Endothelial cell of umbilical vein (primary cell): ENCODE data around the gene PEMT. TPM values are rescaled to one million over a fixed set of nuclear protein-coding genes. Genes with fewer than 3 reads are reported as not detected.

Source experiments
- BruUV-seq: library from RNA; stranded (reverse); fragments of 400-500 nt; replicated peaks from 2 replicates; lab custom pipeline; 2021; lab: Mats Ljungman, UMichigan
- CTCF ChIA-PET: fragments of 300-600, 350-600 bp; sonication (Branson Sonifier 250); formaldehyde crosslinking; loops from one replicate; lab custom pipeline; 2021; ENCODE audit warnings: antibody characterized with exemption, inconsistent platforms; lab: Charles Lee
- POLR2A ChIA-PET: fragments of 300-600, 350-600 bp; sonication (Branson Sonifier 250); formaldehyde crosslinking; loops from one replicate; lab custom pipeline; 2021; ENCODE audit warnings: antibody characterized with exemption, inconsistent platforms; lab: Charles Lee
- DNase-seq: peaks from one replicate; pipeline ENCODE4 v3.0.0-alpha.2; 2011; ENCODE audit warnings: low read depth, low spot score
- FAIRE-seq: peaks from 2 replicates; lab custom pipeline; 2011; peaks lifted over from hg19 to GRCh38; lab: Jason Lieb, UNC
- H2AFZ ChIP-seq: 2 replicates; pipeline ENCODE4 v1.6.0; 2012; ENCODE audit warnings: low read depth, low read length, control low read depth, inconsistent platforms
- H3K27ac ChIP-seq: 2 replicates; pipeline ENCODE4 v1.5.1; 2011; ENCODE audit warnings: low read depth, mild to moderate bottlenecking, control low read depth, low read length, moderate library complexity; ENCODE audit not compliant: insufficient read depth
- H3K27me3 ChIP-seq, 2 experiments: 2 replicates each; pipeline versions ENCODE4 v1.6.0 to v1.6.1; 2011; ENCODE audit warnings: low read length in 2 of 2, mixed read lengths in 1 of 2; ENCODE audit not compliant: control insufficient read depth in 2 of 2, insufficient read depth in 2 of 2
- H3K36me3 ChIP-seq, 2 experiments: 2 replicates in 1 of 2; 3 replicates in 1 of 2; pipeline ENCODE4 v1.5.1; 2011; ENCODE audit warnings: low read length in 2 of 2, mild to moderate bottlenecking in 1 of 2, moderate library complexity in 1 of 2; ENCODE audit not compliant: control insufficient read depth in 2 of 2, insufficient read depth in 2 of 2; ENCODE audit errors: extremely low read depth in 1 of 2
- H3K4me1 ChIP-seq: 3 replicates; pipeline ENCODE4 v1.5.1; 2011; ENCODE audit warnings: mild to moderate bottlenecking, low read length; ENCODE audit not compliant: control insufficient read depth, insufficient read depth; ENCODE audit errors: extremely low read depth
- H3K4me2 ChIP-seq: 2 replicates; pipeline ENCODE4 v1.6.1; 2011; ENCODE audit warnings: low read length, control low read depth, mixed read lengths; ENCODE audit not compliant: insufficient read depth
- H3K4me3 ChIP-seq, 3 experiments: fragments of 200-600 bp in 1 of 3; sonication (generic), shearing (Covaris generic) in 1 of 3; replicated peaks in 1 of 3; 2 replicates each; pipeline ENCODE4 v1.5.1; 2011 to 2016; ENCODE audit warnings: control low read depth in 3 of 3, low read length in 3 of 3, mild to moderate bottlenecking in 2 of 3, inconsistent platforms in 1 of 3, low read depth in 1 of 3, moderate library complexity in 1 of 3; ENCODE audit not compliant: insufficient read depth in 1 of 3
- H3K79me2 ChIP-seq: 2 replicates; pipeline ENCODE4 v1.6.0; 2012; ENCODE audit warnings: low read length, inconsistent platforms; ENCODE audit not compliant: control insufficient read depth, insufficient read depth
- H3K9ac ChIP-seq: replicated peaks from 2 replicates; pipeline ENCODE3; 2011; ENCODE audit warnings: low read length, control low read depth; ENCODE audit not compliant: insufficient read depth; ENCODE audit errors: extremely low read depth
- H3K9me1 ChIP-seq: replicated peaks from 3 replicates; pipeline ENCODE4 v1.6.0; 2011; ENCODE audit warnings: mild to moderate bottlenecking, low read length; ENCODE audit not compliant: control insufficient read depth, insufficient read depth; ENCODE audit errors: extremely low read depth
- H3K9me3 ChIP-seq: replicated peaks from 2 replicates; pipeline ENCODE4 v1.5.1; 2012; ENCODE audit warnings: low read length, inconsistent platforms; ENCODE audit not compliant: control insufficient read depth, insufficient read depth
- H4K20me1 ChIP-seq: replicated peaks from 2 replicates; pipeline ENCODE3; 2011; ENCODE audit warnings: mild to moderate bottlenecking, low read length; ENCODE audit not compliant: control insufficient read depth, insufficient read depth; ENCODE audit errors: extremely low read depth
- CTCF ChIP-seq, 2 donors: IDR thresholded peaks; 1 replicate in 1 of 2; 2 replicates in 1 of 2; pipeline ENCODE4 v1.5.1; 2011; ENCODE audit warnings: low read length in 2 of 2, mild to moderate bottlenecking in 2 of 2, moderate library complexity in 2 of 2, control low read depth in 1 of 2, inconsistent platforms in 1 of 2, low read depth in 1 of 2; ENCODE audit not compliant: insufficient read depth in 1 of 2; ENCODE audit errors: extremely low read depth in 1 of 2
- EZH2 ChIP-seq: IDR thresholded peaks from 2 replicates; pipeline ENCODE4 v1.6.1; 2012; ENCODE audit warnings: borderline replicate concordance, low read depth, mild to moderate bottlenecking, moderate library complexity, low read length, inconsistent platforms; ENCODE audit not compliant: severe bottlenecking
- FOS ChIP-seq: IDR thresholded peaks from 2 replicates; pipeline ENCODE4 v1.6.1; 2011; ENCODE audit warnings: mild to moderate bottlenecking, low read length, moderate library complexity, borderline replicate concordance; ENCODE audit not compliant: insufficient read depth
- GATA2 ChIP-seq: IDR thresholded peaks from 2 replicates; pipeline ENCODE4 v1.7.0; 2011; ENCODE audit warnings: low read depth, mild to moderate bottlenecking, moderate library complexity, mixed read lengths, low read length; ENCODE audit not compliant: insufficient read length, insufficient read depth
- JUN ChIP-seq: IDR thresholded peaks from 2 replicates; pipeline ENCODE4 v1.6.1; 2011; ENCODE audit warnings: borderline replicate concordance, low read depth; ENCODE audit not compliant: insufficient read length, insufficient read depth
- MYC ChIP-seq: IDR thresholded peaks from one replicate; pipeline ENCODE4 v1.6.1; 2011; ENCODE audit warnings: mild to moderate bottlenecking, low read depth, low read length
- POLR2A ChIP-seq: IDR thresholded peaks from 2 replicates; pipeline ENCODE4 v1.6.1; 2012; ENCODE audit warnings: low read depth, mild to moderate bottlenecking, control low read depth, low read length
- POLR2AphosphoS5 ChIP-seq: IDR thresholded peaks from 2 replicates; pipeline ENCODE4 v1.6.1; 2012; ENCODE audit warnings: low read depth, mild to moderate bottlenecking, control low read depth, low read length, moderate library complexity; ENCODE audit not compliant: insufficient read depth
- dilution Hi-C: fragments of 300-500 bp; cut with MboI; formaldehyde crosslinking; loops from one replicate; pipeline ENCODE4 v1.15.0; 2019; ENCODE audit warnings: low sequenced_read_pairs; ENCODE audit not compliant: extremely low pct_ligation_motif_present
- intact Hi-C: fragments of 100-400 bp; cut with micrococcal nuclease; formaldehyde crosslinking; loops from one replicate; pipeline ENCODE4 v1.10.0; 2022
- polyA plus RNA-seq, 4 experiments: library from polyadenylated mRNA; depleted of rRNA in 3 of 4; stranded (reverse) in 3 of 4; unstranded in 1 of 4; fragments of >200 nt; gene quantifications; 2 replicates each; pipeline versions ENCODE4 v1.2.1 to v1.2.3, GENCODE V29; 2011 to 2012; ENCODE audit warnings: missing spikeins in 1 of 4
- total RNA-seq: library from RNA; stranded (reverse); gene quantifications from 2 replicates; pipeline ENCODE4 v1.2.3, GENCODE V29; 2021
- TF ChIP-seq, protein P1 (sequence below): IDR thresholded peaks from 2 replicates; pipeline ENCODE4 v1.6.1; 2011; ENCODE audit not compliant: insufficient read depth, insufficient read length

PEMT gene
- total and polyA plus RNA-seq, 2 donors (not counting 3 experiments of a cell fraction or from before 2014, with no cell fraction given), result 35.1 to 58.4 TPM

DNA sequence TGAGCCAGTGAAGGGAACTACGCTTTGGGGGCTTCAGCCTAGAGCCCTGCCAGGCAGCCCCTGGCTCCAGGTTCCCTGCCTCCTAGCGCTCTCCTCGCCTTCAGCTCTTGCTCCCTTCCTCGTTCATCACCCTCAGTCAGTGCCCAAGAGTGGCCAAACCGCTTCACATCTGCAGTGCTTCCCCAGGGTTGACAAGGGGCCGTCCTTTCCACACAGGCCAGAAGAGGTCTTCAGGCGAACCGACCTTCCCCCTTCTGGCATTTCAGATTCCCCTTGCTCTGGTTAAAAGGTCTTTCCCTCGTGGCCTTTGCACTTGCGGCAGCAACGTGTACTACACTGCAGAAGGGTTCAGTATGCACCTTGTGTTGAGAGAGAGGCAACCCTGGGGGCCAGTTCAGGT, 99.4 kb downstream of the PEMT start:
- Histone ChIP-seq H3K9ac (no peak overlapping the region), H3K4me1 (peaks cover 10% of the 10 kb centered on the region), H2AFZ (no peak overlapping the region), H3K27ac (no peak overlapping the region), H3K4me2 (no peak overlapping the region), H3K27me3 (no peaks in the 10 kb centered on the region), H3K9me1 (no peaks in the 10 kb centered on the region), H3K4me3 (no peak overlapping the region), H3K79me2 (no peaks in the 10 kb centered on the region), H3K36me3 (peaks cover 5 to 12% of the 10 kb centered on the region in 2 experiments), H4K20me1 (no peaks in the 10 kb centered on the region), H3K9me3 (no peaks in the 10 kb centered on the region)
- DNase-seq, result no peak
- CTCF ChIA-PET, result interaction anchor here (0.9 to 2.1 kb wide), 3 partner anchors 136 to 150 kb away, joined by 3 to 8 read pairs (median 3); no protein-coding TSS in a partner anchor
- no peak for FAIRE-seq
- intact Hi-C loops, result loop anchor here (10.0 kb wide), 1 partner anchor 423 kb away; no protein-coding TSS in a partner anchor
- TF ChIP-seq GATA2 (no peak), POLR2A (no peak), EZH2 (no peak), FOS (no peak), MYC (no peak), JUN (no peak), CTCF (IDR thresholded peaks at IDR 0.05; ENCODE audit: extremely low read depth in 1 of 2, insufficient read depth in 1 of 2, low read depth in 1 of 2, low read length in 2 of 2) (no peak), POLR2AphosphoS5 (no peak)
- TF ChIP-seq, protein P1, sequence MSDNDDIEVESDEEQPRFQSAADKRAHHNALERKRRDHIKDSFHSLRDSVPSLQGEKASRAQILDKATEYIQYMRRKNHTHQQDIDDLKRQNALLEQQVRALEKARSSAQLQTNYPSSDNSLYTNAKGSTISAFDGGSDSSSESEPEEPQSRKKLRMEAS, result no peak
- POLR2A ChIA-PET, result no interaction called here
- no TSS peak for BruUV-seq
- dilution Hi-C loops, result no loop called here
